ENCODE measurements around the gene GIPC1.

DNA sequence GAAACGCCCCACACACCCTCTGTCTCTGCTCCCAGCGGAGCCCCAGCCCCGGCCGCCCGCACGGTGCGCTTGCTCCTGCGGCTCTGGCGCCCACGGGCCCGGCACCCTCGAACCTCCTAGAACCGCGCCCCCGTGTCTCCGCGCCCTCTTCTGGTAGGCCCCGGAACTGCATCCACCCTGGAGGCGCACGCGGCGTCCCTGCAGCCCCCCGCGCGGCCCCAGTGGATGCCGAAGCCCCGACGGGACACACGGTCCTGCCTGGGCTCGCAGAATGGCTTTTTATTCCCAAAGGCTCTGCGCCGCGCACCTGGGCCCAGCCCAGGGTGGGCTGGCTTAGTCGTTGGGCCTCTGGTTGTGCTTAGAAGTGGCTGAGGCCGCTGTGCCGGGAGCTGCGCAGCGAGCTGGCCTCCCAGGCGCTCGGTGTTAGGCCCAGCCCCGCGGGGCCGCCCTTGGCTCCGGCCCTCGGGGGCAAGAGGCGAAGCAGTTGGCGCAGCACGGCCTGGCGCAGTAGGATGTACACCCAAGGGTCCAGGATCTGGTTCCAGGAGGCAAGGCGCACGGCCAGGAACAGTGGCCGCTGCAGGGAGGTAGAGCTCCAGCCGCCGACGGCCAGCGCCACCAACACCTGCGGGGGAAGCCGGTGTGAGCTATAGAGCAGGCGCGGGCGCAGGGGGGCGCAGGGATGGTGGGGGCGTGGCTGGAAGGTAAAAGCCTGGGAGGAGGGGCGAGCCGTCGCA lies 23.6 kb downstream of the GIPC1 start:
- TF ChIP-seq EZH2 (IDR thresholded peaks at IDR 0.05; ENCODE audit: insufficient read depth, poor library complexity, severe bottlenecking) (no peak), EZH2phosphoT487 (IDR thresholded peaks at IDR 0.05; ENCODE audit: insufficient read depth, low read depth) (no peak)
